Measurements from ENCODE around the gene PRKACG. TPM values are rescaled to one million over a fixed set of nuclear protein-coding genes. Genes with fewer than 3 reads are reported as not detected.

The PRKACG gene
- polyA plus RNA-seq, 6 donors from 2014 or later, result not detected

- DNase-seq (no peak), ATAC-seq (ENCODE audit: low read depth in 2 of 2) (no peak)
- Mint-ChIP-seq H3K27ac (peak overlapping the region in 1 of 6 donors; percentile 54), H3K9me3 (no peaks in the 10 kb centered on the region), H3K4me1 (peaks cover 18 to 22% (median 20%) of the 10 kb centered on the region in 3 donors), H3K4me3 (no peak overlapping the region), H3K27me3 (peaks cover 0 to 4% (median 0%) of the 10 kb centered on the region in 3 donors), H3K36me3 (no peaks in the 10 kb centered on the region)
These were observed 2.5 kb upstream of the PRKACG start for GRCh38 chr9:69016191-69017096.

- peak overlapping the region in 6 of 8 donors; percentile 30 to 87 (median 70) for H3K4me3 Mint-ChIP-seq
These were observed 558 bp downstream of the PRKACG start for GRCh38 chr9:69013382-69013727.

GRCh38 chr9:69012696-69013381, 1.1 kb downstream of the PRKACG start:
- Mint-ChIP-seq H3K27ac (peak overlapping the region in 3 of 6 donors; percentile 67 to 85 (median 74)), H3K4me1 (peaks cover 14 to 24% (median 20%) of the 10 kb centered on the region in 3 donors), H3K4me3 (peak overlapping the region in 7 of 8 donors; percentile 11 to 87 (median 61)), H3K9me3 (no peaks in the 10 kb centered on the region), H3K36me3 (peaks cover 0 to 8% of the 10 kb centered on the region in 2 donors), H3K27me3 (peaks cover 0 to 4% (median 0%) of the 10 kb centered on the region in 3 donors)
- DNase-seq (no peak), ATAC-seq (ENCODE audit: low read depth in 2 of 2) (peak; percentile 46 to 70)

More at GRCh38 chr9:69013382-69013727, 558 bp downstream of the PRKACG start:
- H3K27me3 Mint-ChIP-seq, result peaks cover 0 to 4% (median 0%) of the 10 kb centered on the region in 3 donors
- DNase-seq, result no peak
- peak overlapping the region in 1 of 6 donors; percentile 67 for H3K27ac Mint-ChIP-seq
- peaks cover 0 to 4% of the 10 kb centered on the region in 2 donors for H3K36me3 Mint-ChIP-seq
- peaks cover 14 to 24% (median 20%) of the 10 kb centered on the region in 3 donors for H3K4me1 Mint-ChIP-seq
- H3K9me3 Mint-ChIP-seq, result no peaks in the 10 kb centered on the region
- ATAC-seq (ENCODE audit: low read depth in 2 of 2), result no peak

- Mint-ChIP-seq H3K27ac (no peak overlapping the region), H3K4me1 (peaks cover 14 to 24% (median 20%) of the 10 kb centered on the region in 3 donors), H3K27me3 (peaks cover 0 to 4% (median 0%) of the 10 kb centered on the region in 3 donors), H3K36me3 (peaks cover 0 to 11% of the 10 kb centered on the region in 2 donors), H3K4me3 (no peak overlapping the region), H3K9me3 (no peaks in the 10 kb centered on the region)
- no peak for DNase-seq
- ATAC-seq (ENCODE audit: low read depth in 2 of 2), result no peak
These were observed 4.2 kb downstream of the PRKACG start for GRCh38 chr9:69009708-69010107.

DNA sequence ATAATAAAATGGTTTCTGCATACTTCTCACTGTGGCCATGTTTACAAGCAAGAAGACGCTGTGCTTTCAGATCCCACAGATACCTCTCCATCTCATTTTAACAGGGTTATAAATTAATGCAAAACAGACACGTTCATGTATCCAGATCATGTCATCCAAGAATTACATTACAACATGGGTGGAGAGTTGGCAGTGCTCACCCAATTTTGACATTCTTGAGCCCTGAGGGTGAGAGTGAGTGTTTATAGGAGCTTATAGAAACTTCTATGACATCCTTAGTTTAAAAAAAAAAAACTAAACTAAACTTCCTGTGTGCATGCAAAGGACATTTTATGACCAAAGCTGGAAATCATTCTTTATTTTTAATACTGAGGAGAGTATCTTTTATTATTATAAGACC, 9.1 kb downstream of the PRKACG start:
- ATAC-seq (ENCODE audit: low read depth in 2 of 2), result no peak
- Mint-ChIP-seq H3K36me3 (peaks cover 8 to 18% of the 10 kb centered on the region in 2 donors), H3K4me1 (peaks cover 0 to 4% (median 0%) of the 10 kb centered on the region in 3 donors), H3K9me3 (no peaks in the 10 kb centered on the region), H3K27ac (no peak overlapping the region), H3K4me3 (no peak overlapping the region), H3K27me3 (no peaks in the 10 kb centered on the region)
- DNase-seq, result no peak

- H3K36me3 Mint-ChIP-seq, result peaks cover 8 to 12% of the 10 kb centered on the region in 2 donors
- H3K4me3 Mint-ChIP-seq, result no peak overlapping the region
- H3K27me3 Mint-ChIP-seq, result no peaks in the 10 kb centered on the region
- H3K4me1 Mint-ChIP-seq, result peaks cover 7% of the 10 kb centered on the region in 3 donors
- ATAC-seq (ENCODE audit: low read depth in 2 of 2), result no peak
- no peak overlapping the region for H3K27ac Mint-ChIP-seq
- H3K9me3 Mint-ChIP-seq, result no peaks in the 10 kb centered on the region
- no peak for DNase-seq
These were observed 10.9 kb downstream of the PRKACG start for GRCh38 chr9:69003051-69003450.

DNA sequence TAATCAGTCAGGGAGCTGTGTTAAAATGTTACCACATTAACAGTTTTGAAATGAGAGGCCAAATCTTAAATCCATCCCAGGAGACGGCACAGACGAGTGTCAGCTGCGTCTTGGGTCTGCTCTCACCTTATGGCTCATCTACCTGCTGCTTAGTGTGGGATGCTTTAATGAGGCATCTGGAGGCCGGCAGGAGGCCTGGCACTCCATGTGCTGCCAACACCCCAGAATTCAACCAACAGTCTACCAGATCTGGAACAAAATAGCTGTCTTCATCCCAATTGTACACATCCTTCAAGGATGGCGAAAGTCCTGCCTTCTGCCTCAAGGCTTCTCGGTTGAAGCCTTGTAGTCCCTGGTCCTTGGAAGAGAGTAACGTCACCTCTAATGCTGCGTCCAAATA, 12.0 kb downstream of the PRKACG start:
- H3K36me3 Mint-ChIP-seq, result peaks cover 8 to 10% of the 10 kb centered on the region in 2 donors

GRCh38 chr9:68999393-69000105, 14.4 kb downstream of the PRKACG start:
- peak; percentile 61 for DNase-seq

More for the DNA sequence above, 12.0 kb downstream of the PRKACG start:
- H3K4me3 Mint-ChIP-seq, result no peak overlapping the region
- peak overlapping the region in 1 of 6 donors; percentile 67 for H3K27ac Mint-ChIP-seq
- no peaks in the 10 kb centered on the region for H3K9me3 Mint-ChIP-seq
- DNase-seq (no peak), ATAC-seq (ENCODE audit: low read depth in 2 of 2) (no peak)
- H3K4me1 Mint-ChIP-seq, result peaks cover 7 to 8% (median 7%) of the 10 kb centered on the region in 3 donors
- H3K27me3 Mint-ChIP-seq, result no peaks in the 10 kb centered on the region

GRCh38 chr9:68998812-68999211, 15.1 kb downstream of the PRKACG start:
- Mint-ChIP-seq H3K4me1 (peaks cover 18 to 24% (median 20%) of the 10 kb centered on the region in 3 donors), H3K9me3 (no peaks in the 10 kb centered on the region), H3K4me3 (no peak overlapping the region), H3K36me3 (peaks cover 6 to 8% of the 10 kb centered on the region in 2 donors), H3K27me3 (no peaks in the 10 kb centered on the region), H3K27ac (peak overlapping the region in 2 of 6 donors; percentile 14 to 30)
- no peak for DNase-seq
- ATAC-seq (ENCODE audit: low read depth in 2 of 2), result no peak

More at GRCh38 chr9:68999393-69000105, 14.4 kb downstream of the PRKACG start:
- Mint-ChIP-seq H3K9me3 (no peaks in the 10 kb centered on the region), H3K27me3 (no peaks in the 10 kb centered on the region), H3K36me3 (peaks cover 6 to 8% of the 10 kb centered on the region in 2 donors), H3K27ac (peak overlapping the region in 4 of 6 donors; percentile 1 to 60 (median 54)), H3K4me3 (no peak overlapping the region), H3K4me1 (peaks cover 18 to 24% (median 20%) of the 10 kb centered on the region in 3 donors)
- peak; percentile 78 to 88 for ATAC-seq (ENCODE audit: low read depth in 2 of 2)

GRCh38 chr9:68998385-68998784, 15.5 kb downstream of the PRKACG start:
- H3K4me3 Mint-ChIP-seq, result no peak overlapping the region

GRCh38 chr9:68997666-68998065, 16.2 kb downstream of the PRKACG start:
- Mint-ChIP-seq H3K9me3 (no peaks in the 10 kb centered on the region), H3K27ac (peak overlapping the region in 1 of 6 donors; percentile 78), H3K36me3 (peaks cover 9 to 11% of the 10 kb centered on the region in 2 donors), H3K4me1 (peaks cover 17 to 24% (median 18%) of the 10 kb centered on the region in 3 donors), H3K27me3 (no peaks in the 10 kb centered on the region), H3K4me3 (no peak overlapping the region)
- no peak for ATAC-seq (ENCODE audit: low read depth in 2 of 2)
- no peak for DNase-seq

More at GRCh38 chr9:68998385-68998784, 15.5 kb downstream of the PRKACG start:
- Mint-ChIP-seq H3K9me3 (no peaks in the 10 kb centered on the region), H3K27ac (peak overlapping the region in 2 of 6 donors; percentile 30 to 70), H3K4me1 (peaks cover 18 to 24% (median 20%) of the 10 kb centered on the region in 3 donors), H3K36me3 (peaks cover 9 to 12% of the 10 kb centered on the region in 2 donors), H3K27me3 (no peaks in the 10 kb centered on the region)
- ATAC-seq (ENCODE audit: low read depth in 2 of 2), result no peak
- no peak for DNase-seq

DNA sequence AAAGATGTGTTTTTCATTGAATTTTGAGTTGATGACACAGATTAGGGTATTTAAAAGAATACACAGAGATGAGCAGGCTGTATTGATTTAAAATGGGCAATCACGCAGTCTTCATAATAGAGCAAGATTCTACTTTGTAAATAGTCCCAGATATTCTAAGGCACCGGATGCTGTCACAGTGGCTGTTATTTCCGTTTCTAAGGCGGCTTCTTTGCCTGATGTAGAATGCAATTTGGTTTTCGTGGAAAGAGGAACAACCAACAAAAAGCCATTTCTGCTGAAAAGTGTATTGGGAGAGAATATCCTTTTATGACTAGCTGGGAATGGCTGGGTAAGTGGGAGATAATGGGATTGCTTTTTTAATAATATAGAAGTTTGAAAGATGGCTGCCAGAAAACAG, 17.5 kb downstream of the PRKACG start:
- Mint-ChIP-seq H3K4me1 (peaks cover 17 to 24% (median 18%) of the 10 kb centered on the region in 3 donors), H3K27ac (peak overlapping the region in 3 of 6 donors; percentile 13 to 44 (median 14)), H3K4me3 (peak overlapping the region in 4 of 8 donors; percentile 7 to 59 (median 37)), H3K9me3 (no peaks in the 10 kb centered on the region), H3K36me3 (peaks cover 6 to 10% of the 10 kb centered on the region in 2 donors), H3K27me3 (no peaks in the 10 kb centered on the region)
- ATAC-seq (ENCODE audit: low read depth in 2 of 2) (no peak), DNase-seq (no peak)

Measured in naive B cell (primary cell).